ENCODE data around the gene PRKAG2. TPM values are rescaled to one million over a fixed set of nuclear protein-coding genes. Genes with fewer than 3 reads are reported as not detected.

Gene PRKAG2
- total and polyA plus RNA-seq, 2 of the 13 experiments (the other 11 are each of a cell fraction or from before 2014, with no cell fraction given), result 0.90 to 1.3 TPM

DNA sequence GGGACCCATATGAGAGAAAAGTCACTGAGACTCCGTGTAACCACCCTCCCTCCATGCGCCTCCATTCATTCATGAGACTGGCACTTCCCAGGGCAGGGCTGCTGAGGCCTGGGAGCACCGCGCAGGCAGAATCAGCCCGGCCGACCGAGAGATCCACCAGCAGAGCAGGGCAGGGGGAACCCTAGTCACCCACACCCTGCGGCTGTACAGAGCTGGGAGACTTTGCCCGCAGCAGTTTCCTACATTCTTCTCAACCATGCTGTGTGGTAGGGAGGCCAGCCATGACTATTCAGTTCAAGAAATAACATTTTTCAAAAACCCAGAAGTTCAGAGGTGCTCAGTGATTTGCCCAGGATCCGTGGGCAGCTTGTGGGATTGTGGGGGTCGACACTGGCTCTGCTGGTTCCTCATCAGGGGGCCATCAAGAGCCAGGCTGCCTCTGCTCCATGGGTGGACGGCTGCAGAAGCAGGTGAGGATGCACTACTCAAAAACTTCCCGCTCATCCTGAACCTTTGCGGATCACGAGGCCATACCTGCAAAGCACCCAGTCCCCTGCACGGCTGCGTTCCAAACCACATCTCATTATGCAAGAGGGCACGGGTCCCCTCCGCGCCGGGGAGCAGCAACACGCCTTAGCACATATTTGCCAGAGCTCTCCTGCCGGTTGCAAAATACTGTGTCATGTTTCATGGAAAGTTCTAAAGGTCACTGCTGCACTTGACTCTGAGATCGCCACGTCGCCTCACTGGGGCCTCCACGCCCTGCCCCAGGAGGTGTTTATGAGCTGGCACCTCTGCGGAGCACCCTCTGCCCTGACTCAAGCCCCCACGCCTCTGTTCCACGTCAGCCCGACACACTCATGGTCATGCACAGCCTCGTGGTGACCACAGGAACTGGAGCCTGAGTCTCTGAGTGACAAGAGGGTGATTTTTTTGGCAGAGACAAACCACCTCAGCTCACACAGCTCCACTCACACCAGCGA is 132.0 kb downstream of the PRKAG2 start (continued):
- TF ChIP-seq, protein P1, sequence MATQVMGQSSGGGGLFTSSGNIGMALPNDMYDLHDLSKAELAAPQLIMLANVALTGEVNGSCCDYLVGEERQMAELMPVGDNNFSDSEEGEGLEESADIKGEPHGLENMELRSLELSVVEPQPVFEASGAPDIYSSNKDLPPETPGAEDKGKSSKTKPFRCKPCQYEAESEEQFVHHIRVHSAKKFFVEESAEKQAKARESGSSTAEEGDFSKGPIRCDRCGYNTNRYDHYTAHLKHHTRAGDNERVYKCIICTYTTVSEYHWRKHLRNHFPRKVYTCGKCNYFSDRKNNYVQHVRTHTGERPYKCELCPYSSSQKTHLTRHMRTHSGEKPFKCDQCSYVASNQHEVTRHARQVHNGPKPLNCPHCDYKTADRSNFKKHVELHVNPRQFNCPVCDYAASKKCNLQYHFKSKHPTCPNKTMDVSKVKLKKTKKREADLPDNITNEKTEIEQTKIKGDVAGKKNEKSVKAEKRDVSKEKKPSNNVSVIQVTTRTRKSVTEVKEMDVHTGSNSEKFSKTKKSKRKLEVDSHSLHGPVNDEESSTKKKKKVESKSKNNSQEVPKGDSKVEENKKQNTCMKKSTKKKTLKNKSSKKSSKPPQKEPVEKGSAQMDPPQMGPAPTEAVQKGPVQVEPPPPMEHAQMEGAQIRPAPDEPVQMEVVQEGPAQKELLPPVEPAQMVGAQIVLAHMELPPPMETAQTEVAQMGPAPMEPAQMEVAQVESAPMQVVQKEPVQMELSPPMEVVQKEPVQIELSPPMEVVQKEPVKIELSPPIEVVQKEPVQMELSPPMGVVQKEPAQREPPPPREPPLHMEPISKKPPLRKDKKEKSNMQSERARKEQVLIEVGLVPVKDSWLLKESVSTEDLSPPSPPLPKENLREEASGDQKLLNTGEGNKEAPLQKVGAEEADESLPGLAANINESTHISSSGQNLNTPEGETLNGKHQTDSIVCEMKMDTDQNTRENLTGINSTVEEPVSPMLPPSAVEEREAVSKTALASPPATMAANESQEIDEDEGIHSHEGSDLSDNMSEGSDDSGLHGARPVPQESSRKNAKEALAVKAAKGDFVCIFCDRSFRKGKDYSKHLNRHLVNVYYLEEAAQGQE (IDR thresholded peaks at IDR 0.05; ENCODE audit: borderline replicate concordance in 1 of 2, low read depth in 1 of 2, low read length in 2 of 2), result peak in 1 of 2 experiments; percentile 61; a peak in 1 of 4 replicates
- TF ChIP-seq HCFC1 (IDR thresholded peaks at IDR 0.05; ENCODE audit: low read depth, low read length) (no peak), SP1 (IDR thresholded peaks at IDR 0.05) (no peak), SP1 (CRISPR knock-in tag; IDR thresholded peaks at IDR 0.05) (peak; percentile 42; the same call in 1 of the 2 replicates), MTA1 (CRISPR knock-in tag; IDR thresholded peaks at IDR 0.05; ENCODE audit: borderline replicate concordance) (peak; percentile 86; the same call in 1 of the 2 replicates), NFKBIZ (CRISPR knock-in tag; IDR thresholded peaks at IDR 0.05) (peak; percentile 84; the same call in 1 of the 2 replicates), SNAI1 (CRISPR knock-in tag; IDR thresholded peaks at IDR 0.05; ENCODE audit: borderline replicate concordance) (peak; percentile 72; the same call in 1 of the 2 replicates), MBNL3 (CRISPR knock-in tag; conservative IDR thresholded peaks at IDR 0.05) (no peak), FOXO1 (CRISPR knock-in tag; IDR thresholded peaks at IDR 0.05) (peak; percentile 96), ZNF367 (CRISPR knock-in tag; IDR thresholded peaks at IDR 0.05; ENCODE audit: borderline replicate concordance) (no peak), EZH2 (conservative IDR thresholded peaks at IDR 0.05; ENCODE audit: low read depth, low read length) (no peak), ZNF878 (CRISPR knock-in tag; IDR thresholded peaks at IDR 0.05) (peak; percentile 90), ZNF136 (CRISPR knock-in tag; IDR thresholded peaks at IDR 0.05; ENCODE audit: low read depth) (no peak), TEAD3 (CRISPR knock-in tag; optimal IDR thresholded peaks at IDR 0.05; ENCODE audit: borderline replicate concordance) (peak; percentile 97)
- TF ChIP-seq, protein P2, sequence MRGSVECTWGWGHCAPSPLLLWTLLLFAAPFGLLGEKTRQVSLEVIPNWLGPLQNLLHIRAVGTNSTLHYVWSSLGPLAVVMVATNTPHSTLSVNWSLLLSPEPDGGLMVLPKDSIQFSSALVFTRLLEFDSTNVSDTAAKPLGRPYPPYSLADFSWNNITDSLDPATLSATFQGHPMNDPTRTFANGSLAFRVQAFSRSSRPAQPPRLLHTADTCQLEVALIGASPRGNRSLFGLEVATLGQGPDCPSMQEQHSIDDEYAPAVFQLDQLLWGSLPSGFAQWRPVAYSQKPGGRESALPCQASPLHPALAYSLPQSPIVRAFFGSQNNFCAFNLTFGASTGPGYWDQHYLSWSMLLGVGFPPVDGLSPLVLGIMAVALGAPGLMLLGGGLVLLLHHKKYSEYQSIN (CRISPR knock-in tag; IDR thresholded peaks at IDR 0.05; ENCODE audit: borderline replicate concordance), result no peak
- TF ChIP-seq, protein P3, sequence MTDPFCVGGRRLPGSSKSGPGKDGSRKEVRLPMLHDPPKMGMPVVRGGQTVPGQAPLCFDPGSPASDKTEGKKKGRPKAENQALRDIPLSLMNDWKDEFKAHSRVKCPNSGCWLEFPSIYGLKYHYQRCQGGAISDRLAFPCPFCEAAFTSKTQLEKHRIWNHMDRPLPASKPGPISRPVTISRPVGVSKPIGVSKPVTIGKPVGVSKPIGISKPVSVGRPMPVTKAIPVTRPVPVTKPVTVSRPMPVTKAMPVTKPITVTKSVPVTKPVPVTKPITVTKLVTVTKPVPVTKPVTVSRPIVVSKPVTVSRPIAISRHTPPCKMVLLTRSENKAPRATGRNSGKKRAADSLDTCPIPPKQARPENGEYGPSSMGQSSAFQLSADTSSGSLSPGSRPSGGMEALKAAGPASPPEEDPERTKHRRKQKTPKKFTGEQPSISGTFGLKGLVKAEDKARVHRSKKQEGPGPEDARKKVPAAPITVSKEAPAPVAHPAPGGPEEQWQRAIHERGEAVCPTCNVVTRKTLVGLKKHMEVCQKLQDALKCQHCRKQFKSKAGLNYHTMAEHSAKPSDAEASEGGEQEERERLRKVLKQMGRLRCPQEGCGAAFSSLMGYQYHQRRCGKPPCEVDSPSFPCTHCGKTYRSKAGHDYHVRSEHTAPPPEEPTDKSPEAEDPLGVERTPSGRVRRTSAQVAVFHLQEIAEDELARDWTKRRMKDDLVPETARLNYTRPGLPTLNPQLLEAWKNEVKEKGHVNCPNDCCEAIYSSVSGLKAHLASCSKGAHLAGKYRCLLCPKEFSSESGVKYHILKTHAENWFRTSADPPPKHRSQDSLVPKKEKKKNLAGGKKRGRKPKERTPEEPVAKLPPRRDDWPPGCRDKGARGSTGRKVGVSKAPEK (CRISPR knock-in tag; IDR thresholded peaks at IDR 0.05; ENCODE audit: borderline replicate concordance), result no peak; the same call in 1 of the 2 replicates
